ENCODE results near the gene HOMER2.

HOMER2 gene

GRCh38 chr15:82986442-82986780 lies 33.9 kb upstream of the HOMER2 start:
- Histone ChIP-seq H3K27ac (ENCODE audit: low read length) (peak overlapping the region; percentile 5; the same call in 1 of the 2 replicates), H2AFZ (ENCODE audit: low read depth, low read length) (peak overlapping the region; percentile 91; the same call in 1 of the 2 replicates), H3K4me2 (ENCODE audit: low read length) (peak overlapping the region; percentile 94)

DNA sequence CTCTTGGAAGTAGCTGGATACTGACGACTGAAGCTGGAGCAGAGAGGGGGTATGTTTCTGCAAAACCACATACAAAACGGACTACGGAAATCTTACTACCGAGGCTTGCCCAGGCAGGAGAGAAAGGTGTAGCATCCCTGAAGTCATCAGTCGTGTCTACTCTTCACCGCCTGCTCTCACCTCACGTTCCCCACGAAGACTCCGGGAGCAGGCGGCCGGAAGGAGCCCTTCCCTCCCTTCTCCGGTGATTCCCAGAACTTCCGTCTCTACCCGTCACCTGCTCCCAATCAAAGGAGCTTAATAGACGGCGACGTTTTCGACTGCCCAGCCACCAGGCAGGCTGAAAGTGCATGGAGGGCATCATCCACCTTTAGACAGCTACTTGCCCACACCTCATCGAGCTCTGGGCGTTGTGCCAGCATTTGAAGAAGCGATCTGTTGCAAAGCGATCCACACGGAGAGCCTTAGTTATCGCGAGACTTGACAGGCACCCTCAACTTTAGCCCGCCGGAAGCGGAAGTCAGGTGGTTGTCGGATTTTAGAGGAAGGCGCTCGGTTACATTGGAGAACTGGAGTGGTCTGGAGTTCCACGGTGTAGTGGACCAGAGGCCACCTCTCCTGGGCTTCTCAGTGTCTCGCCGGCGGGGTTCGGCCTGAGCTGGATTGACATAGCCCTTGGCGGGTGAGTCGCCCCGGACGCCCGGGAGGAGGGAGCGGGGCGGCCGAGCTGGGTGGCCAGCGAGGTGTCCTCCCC lies 33.3 kb upstream of the HOMER2 start, which contains the start of gene RAMAC:
Gene RAMAC, plus strand, starts transcription at position 523 of the 754 bp plus-strand sequence. CDS start 2,809 bp downstream, outside the sequence.
- peak within 1 kb of the TSS; percentile 78 for H3K9ac ChIP-seq (ENCODE audit: low read length)
- H4K20me1 ChIP-seq (ENCODE audit: insufficient read depth, low read length): no peaks in the 10 kb centered on the region
- peak within 1 kb of the TSS; percentile 94 for H3K4me2 ChIP-seq (ENCODE audit: low read length)
- peak within 1 kb of the TSS; percentile 83 for H3K4me3 ChIP-seq (ENCODE audit: low read length)
- H3K36me3 ChIP-seq (replicated peaks; ENCODE audit: low read depth, low read length): peaks cover 14% of the 10 kb centered on the region
- H3K79me2 ChIP-seq (ENCODE audit: low read length): peaks cover 24% of the 10 kb centered on the region
- peaks cover 21% of the 10 kb centered on the region for H3K4me1 ChIP-seq (ENCODE audit: low read length)
- H3K9me3 ChIP-seq (ENCODE audit: insufficient read depth, low read length): no peaks in the 10 kb centered on the region
- TF ChIP-seq EZH2phosphoT487 (IDR thresholded peaks at IDR 0.05; ENCODE audit: low read depth) (no peak), CTCF (IDR thresholded peaks at IDR 0.05; ENCODE audit: low read depth, low read length) (no peak)
- peak within 1 kb of the TSS; percentile 91 for H2AFZ ChIP-seq (ENCODE audit: low read depth, low read length)
- peak within 1 kb of the TSS; percentile 43 for H3K27ac ChIP-seq (ENCODE audit: low read length)
- no peaks in the 10 kb centered on the region for H3K27me3 ChIP-seq (ENCODE audit: low read depth, low read length)

More at GRCh38 chr15:82986442-82986780, 33.9 kb upstream of the HOMER2 start:
- TF ChIP-seq CTCF (IDR thresholded peaks at IDR 0.05; ENCODE audit: low read depth, low read length) (no peak), EZH2phosphoT487 (IDR thresholded peaks at IDR 0.05; ENCODE audit: low read depth) (no peak)
- H4K20me1 ChIP-seq (ENCODE audit: insufficient read depth, low read length): no peaks in the 10 kb centered on the region
- H3K36me3 ChIP-seq (replicated peaks; ENCODE audit: low read depth, low read length): peaks cover 15% of the 10 kb centered on the region
- peak overlapping the region; percentile 78 for H3K9ac ChIP-seq (ENCODE audit: low read length)
- peak overlapping the region; percentile 83 for H3K4me3 ChIP-seq (ENCODE audit: low read length)
- H3K27me3 ChIP-seq (ENCODE audit: low read depth, low read length): no peaks in the 10 kb centered on the region
- peaks cover 24% of the 10 kb centered on the region for H3K79me2 ChIP-seq (ENCODE audit: low read length)
- peaks cover 16% of the 10 kb centered on the region for H3K4me1 ChIP-seq (ENCODE audit: low read length)
- no peaks in the 10 kb centered on the region for H3K9me3 ChIP-seq (ENCODE audit: insufficient read depth, low read length)

DNA sequence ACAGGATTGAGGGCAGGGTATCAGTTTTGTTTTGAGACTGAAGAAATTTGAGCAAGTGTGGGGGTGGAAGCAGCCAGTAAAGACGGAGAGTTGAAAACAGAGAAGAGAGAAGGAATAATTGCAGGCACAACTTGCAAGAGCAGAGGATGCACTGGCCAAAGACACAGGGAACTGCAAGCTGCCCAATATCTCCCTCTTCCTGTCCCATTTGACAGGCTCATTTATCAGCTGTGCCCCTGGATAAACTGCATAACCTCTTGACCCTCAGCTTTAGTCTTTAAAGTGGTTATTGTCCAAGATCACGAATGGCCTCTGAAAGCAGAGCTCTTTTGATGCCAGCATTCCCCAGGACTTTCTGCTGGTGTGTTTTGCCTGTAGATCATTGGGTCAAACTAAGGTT lies 28.5 kb upstream of the HOMER2 start:
- no peak overlapping the region for H2AFZ ChIP-seq (ENCODE audit: low read depth, low read length)
- H3K4me1 ChIP-seq (ENCODE audit: low read length): peaks cover 22% of the 10 kb centered on the region
- peaks cover 7% of the 10 kb centered on the region for H3K79me2 ChIP-seq (ENCODE audit: low read length)
- peak overlapping the region; percentile 12; the same call in 1 of the 2 replicates for H3K4me3 ChIP-seq (ENCODE audit: low read length)
- H3K27ac ChIP-seq (ENCODE audit: low read length): no peak overlapping the region
- no peaks in the 10 kb centered on the region for H3K9me3 ChIP-seq (ENCODE audit: insufficient read depth, low read length)
- TF ChIP-seq CTCF (IDR thresholded peaks at IDR 0.05; ENCODE audit: low read depth, low read length): no peak
- no peak; the same call in 1 of the 2 replicates for TF ChIP-seq EZH2phosphoT487 (IDR thresholded peaks at IDR 0.05; ENCODE audit: low read depth)
- H3K36me3 ChIP-seq (replicated peaks; ENCODE audit: low read depth, low read length): no peaks in the 10 kb centered on the region
- no peak overlapping the region for H3K9ac ChIP-seq (ENCODE audit: low read length)
- H3K4me2 ChIP-seq (ENCODE audit: low read length): peak overlapping the region; percentile 59
- no peaks in the 10 kb centered on the region for H4K20me1 ChIP-seq (ENCODE audit: insufficient read depth, low read length)
- no peaks in the 10 kb centered on the region for H3K27me3 ChIP-seq (ENCODE audit: low read depth, low read length)

DNA sequence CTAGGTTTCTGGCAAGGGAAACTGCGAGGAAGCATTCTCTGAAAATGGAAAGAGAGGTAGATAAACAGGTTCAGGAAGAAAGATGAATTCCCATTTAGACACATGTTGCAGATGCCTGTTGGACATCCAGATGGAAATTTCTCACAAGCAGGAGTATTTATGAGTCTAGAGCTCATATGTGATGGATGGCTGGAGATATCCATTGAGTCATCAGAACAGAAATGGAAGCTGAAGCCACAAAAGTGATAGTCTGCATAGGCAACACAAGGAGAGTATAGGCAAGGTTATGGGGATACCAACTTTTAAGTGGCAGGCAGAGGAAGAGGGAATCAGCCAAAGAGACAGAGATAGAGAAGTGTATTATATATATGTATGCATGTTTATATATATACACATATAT lies 27.2 kb upstream of the HOMER2 start:
- H3K9me3 ChIP-seq (ENCODE audit: insufficient read depth, low read length): no peaks in the 10 kb centered on the region
- H3K4me3 ChIP-seq (ENCODE audit: low read length): no peak overlapping the region
- H3K9ac ChIP-seq (ENCODE audit: low read length): no peak overlapping the region
- peaks cover 16% of the 10 kb centered on the region for H3K4me1 ChIP-seq (ENCODE audit: low read length)
- H3K27me3 ChIP-seq (ENCODE audit: low read depth, low read length): no peaks in the 10 kb centered on the region
- no peak overlapping the region for H3K27ac ChIP-seq (ENCODE audit: low read length)
- H3K79me2 ChIP-seq (ENCODE audit: low read length): no peaks in the 10 kb centered on the region
- H4K20me1 ChIP-seq (ENCODE audit: insufficient read depth, low read length): no peaks in the 10 kb centered on the region
- H2AFZ ChIP-seq (ENCODE audit: low read depth, low read length): no peak overlapping the region
- H3K4me2 ChIP-seq (ENCODE audit: low read length): no peak overlapping the region
- no peak for TF ChIP-seq EZH2phosphoT487 (IDR thresholded peaks at IDR 0.05; ENCODE audit: low read depth)
- TF ChIP-seq CTCF (IDR thresholded peaks at IDR 0.05; ENCODE audit: low read depth, low read length): no peak
- H3K36me3 ChIP-seq (replicated peaks; ENCODE audit: low read depth, low read length): no peaks in the 10 kb centered on the region
